HG03060 (cell line): ENCODE data around the gene TMC4.

Experiments
- ATAC-seq: cut with Tn5 transposase; IDR thresholded peaks from one replicate; pipeline ENCODE4 v1.9.1; 2021; ENCODE audit warnings: low read depth, moderate number of reproducible peaks; ENCODE audit not compliant: unreplicated experiment

TMC4 gene

DNA sequence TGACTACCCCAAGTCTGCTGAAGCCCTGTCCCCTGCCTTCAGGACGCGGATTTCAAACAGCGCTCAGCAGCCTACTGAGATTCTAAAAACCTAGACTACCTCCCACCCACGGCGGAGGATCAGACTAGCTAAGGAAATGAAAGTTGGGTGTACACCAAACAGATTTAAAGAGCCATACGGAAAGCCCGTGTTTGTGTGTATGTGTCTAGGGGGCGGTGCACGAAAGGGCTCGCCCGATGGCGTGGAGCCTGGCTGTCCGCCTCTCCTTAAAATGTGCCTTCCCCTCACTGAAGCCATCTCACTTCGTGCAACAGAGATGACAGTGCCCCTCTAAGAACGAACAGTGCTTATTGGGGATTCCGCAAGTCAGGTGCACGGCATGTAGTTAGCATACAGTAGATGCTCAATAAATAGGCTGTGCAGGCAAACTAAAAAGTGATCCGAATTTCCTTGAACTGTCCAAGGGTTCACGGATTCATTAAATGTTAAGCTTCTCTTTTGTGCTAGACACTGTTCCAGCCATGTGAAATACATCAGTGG lies 14.1 kb downstream of the TMC4 start:
- no peak for ATAC-seq

GRCh38 chr19:54156953-54157352 lies 16.0 kb downstream of the TMC4 start:
- ATAC-seq, result no peak

GRCh38 chr19:54156490-54156889 lies 16.5 kb downstream of the TMC4 start:
- no peak for ATAC-seq

GRCh38 chr19:54155694-54156093 lies 17.3 kb downstream of the TMC4 start:
- no peak for ATAC-seq

DNA sequence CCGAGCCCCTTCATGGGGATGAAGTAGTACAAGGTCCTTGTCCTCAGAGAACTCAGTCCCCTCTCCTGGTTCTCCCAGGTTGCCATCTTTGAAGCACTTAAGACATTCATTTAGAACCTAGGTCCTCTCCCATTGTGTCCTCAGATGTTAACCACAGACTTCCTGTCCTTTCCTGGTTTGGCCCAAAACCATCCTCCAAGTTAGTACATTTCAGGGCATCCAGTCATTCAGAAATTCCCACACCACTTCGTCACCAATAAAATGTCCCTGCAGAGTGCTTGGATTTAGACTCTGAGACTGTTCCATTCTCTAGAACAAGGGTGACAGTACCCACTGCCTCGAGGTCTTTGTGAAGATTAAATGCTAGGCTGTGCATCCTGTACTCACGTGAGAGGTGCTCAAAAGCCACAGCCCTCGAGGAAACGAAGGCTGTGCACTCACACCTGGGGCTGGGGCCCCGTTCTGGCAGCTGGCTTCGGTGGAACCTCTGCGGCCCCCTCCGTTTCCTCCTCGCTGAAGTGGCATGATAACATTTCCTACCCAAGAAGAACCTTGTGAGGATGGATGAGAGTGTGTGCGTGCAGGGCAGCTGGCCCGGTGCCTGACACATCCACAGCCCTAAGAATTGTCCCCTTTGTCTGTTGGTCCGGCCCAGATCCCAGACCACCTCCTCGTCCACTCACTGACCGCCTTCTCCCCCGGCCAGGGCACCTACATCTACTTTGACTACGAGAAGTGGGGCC lies 18.2 kb downstream of the TMC4 start:
- no peak for ATAC-seq

DNA sequence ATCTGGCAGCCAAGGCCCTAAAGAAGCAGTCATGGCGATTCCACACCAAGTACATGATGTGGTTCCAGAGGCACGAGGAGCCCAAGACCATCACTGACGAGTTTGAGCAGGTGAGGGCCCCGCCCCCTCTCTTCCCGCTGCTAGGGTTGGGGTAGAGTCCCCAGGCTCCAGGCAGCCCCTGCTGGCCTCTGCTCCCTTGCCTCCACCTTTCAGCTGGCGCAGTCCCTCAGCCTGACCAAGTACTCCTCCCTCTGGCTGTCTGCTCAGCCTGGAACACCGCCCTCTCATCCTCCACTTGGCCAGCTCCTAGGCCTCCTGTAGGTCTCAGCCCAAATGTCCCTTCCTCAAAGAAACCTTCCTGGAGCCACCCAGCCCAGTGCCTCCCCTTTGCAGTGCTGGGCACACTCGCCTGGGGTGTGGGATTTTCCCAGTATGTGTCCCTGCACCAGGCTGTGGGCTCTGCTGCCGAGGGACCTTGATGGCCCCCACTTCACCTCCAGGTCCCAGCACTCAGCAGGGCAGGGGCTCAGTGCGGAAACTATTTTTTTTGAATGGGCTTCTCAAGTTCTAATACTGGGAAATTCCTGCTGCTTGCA lies 19.1 kb downstream of the TMC4 start:
- ATAC-seq, result no peak

GRCh38 chr19:54152878-54153524 lies 20.0 kb downstream of the TMC4 start:
- ATAC-seq, result no peak

- ATAC-seq, result no peak
Measured at GRCh38 chr19:54152267-54152666, 20.7 kb downstream of the TMC4 start.

DNA sequence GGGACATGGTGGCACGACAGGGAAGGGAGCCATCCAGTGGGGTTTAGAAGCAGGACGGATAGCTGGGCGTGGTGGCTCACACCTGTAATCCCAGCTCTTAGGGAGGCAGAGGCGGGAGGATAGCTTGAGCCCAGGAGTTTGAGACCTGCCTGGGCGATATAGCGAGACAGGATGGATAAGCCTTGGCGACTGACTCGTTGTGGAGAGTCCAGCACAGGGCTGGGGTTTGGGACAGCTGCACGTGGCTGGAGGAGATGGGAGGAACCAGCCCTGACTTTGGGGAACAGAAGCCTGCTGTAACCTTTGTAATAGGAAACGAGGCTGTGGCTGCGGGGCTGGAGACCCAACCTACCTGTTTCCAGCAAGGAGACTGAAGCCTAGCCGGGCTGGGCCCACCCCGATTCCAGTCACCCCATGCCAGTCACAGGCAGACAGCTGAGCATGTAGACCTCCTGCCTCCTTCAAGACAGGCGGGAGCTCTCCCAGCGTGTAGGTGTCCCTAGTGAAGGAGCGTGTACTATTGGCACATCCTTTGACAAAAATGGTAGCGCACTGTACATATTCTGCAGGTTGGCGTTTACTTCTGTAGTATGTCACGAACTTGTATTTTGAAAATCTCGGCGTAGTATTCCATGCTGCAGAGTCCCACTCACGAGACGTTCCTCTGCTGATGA lies 21.5 kb downstream of the TMC4 start:
- ATAC-seq, result no peak

DNA sequence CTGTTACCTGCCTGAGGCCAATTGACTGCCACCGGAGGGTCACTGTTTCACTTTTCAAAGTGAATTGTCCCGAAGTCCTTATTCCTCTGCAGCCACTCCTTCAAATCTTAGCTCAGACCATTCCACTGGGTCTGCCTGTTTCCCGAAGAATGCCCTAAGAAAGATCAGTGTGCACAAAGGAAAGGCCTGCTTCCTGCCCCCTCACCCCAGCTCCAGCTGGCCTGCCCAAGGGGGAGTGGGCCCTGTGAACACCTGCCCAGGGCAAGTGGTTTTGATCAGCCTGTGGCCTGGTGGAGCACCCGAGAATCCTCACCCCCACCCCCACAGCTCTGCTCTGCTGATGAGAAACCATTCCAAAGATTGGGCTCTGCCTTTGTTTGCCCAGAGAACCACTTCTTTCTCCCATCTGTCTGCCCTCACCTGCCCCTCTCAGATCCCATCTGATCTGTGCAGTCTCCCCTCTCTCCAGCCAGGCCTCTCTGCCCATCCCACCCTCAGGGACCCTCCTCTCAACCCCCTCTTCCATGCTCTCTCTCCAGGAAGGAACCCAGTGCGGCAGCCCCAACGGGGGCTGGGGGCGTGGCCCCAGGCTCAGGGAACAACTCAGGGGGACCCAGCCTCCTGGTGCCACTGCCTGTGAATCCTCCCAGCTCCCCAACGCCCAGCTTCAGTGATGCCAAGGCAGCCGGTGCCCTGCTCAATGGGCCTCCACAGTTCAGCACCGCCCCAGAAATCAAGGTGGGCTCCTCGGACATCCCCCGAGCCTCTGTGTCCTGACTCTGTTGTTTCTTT lies 23.7 kb downstream of the TMC4 start:
- ATAC-seq, result no peak

DNA sequence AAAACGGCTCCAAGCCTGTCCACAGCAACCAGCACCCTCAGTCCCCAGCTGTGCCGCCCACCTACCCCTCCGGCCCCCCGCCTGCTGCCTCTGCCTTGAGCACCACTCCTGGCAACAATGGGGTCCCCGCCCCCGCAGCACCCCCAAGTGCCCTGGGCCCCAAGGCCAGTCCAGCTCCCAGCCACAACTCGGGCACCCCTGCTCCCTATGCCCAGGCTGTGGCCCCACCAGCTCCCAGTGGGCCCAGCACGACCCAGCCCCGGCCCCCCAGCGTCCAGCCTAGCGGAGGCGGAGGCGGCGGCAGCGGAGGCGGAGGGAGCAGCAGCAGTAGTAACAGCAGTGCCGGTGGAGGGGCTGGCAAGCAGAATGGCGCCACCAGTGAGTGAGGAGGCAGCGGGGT lies 24.8 kb downstream of the TMC4 start:
- no peak for ATAC-seq

- no peak for ATAC-seq
Measured at GRCh38 chr19:54147676-54148075, 25.3 kb downstream of the TMC4 start.

DNA sequence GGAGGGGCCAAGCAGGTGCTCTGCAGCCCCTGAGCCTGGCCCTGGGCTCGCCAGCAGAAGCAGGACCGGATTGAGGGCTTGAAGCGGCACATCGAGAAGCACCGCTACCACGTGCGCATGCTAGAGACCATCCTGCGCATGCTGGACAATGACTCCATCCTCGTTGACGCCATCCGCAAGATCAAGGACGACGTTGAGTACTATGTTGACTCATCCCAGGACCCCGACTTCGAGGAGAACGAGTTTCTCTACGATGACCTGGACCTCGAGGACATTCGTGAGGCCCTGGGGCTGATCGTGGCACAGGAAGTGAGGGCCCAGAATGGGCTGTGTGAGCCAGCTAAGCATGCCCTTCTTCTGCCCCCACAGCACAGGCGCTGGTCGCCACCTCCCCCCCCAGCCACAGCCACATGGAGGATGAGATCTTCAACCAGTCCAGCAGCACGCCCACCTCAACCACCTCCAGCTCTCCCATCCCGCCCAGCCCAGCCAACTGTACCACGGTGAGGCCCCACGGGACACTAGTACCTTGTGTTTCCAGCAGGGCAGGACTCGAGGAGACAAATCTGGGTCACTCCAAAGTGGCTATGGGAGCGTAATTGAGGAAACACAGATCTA lies 27.3 kb downstream of the TMC4 start:
- ATAC-seq, result no peak

DNA sequence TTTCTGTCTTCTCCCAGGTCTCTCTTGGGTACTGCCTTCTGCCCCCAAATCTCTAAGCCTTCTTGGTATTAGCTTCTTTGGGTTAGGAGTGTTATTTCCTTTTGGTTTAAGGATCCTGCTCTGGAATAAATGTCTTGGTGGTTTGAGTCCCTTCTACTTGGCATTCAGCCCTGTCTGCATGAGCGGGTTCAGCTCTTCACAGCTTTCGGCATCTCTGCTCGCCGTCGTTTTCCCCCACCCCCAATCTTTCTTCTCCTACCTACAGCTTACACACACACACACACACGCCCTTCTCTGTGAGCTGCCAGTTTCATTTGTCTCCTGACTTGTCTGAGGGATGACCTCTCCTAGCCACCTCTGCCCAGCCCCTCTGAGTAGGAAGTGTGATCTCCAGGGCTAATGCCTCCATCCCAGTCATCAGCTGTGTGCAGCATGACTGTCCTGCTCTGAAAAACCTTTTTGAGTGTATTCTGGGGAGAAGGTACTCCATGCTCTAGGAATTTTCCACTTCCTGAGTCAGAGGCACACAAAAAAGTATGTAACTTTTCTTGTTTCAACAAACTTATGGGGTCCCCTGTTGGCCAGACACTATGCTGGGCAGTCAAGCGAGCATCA lies 30.7 kb downstream of the TMC4 start:
- no peak for ATAC-seq

GRCh38 chr19:54141356-54141755 lies 31.6 kb downstream of the TMC4 start:
- no peak for ATAC-seq

DNA sequence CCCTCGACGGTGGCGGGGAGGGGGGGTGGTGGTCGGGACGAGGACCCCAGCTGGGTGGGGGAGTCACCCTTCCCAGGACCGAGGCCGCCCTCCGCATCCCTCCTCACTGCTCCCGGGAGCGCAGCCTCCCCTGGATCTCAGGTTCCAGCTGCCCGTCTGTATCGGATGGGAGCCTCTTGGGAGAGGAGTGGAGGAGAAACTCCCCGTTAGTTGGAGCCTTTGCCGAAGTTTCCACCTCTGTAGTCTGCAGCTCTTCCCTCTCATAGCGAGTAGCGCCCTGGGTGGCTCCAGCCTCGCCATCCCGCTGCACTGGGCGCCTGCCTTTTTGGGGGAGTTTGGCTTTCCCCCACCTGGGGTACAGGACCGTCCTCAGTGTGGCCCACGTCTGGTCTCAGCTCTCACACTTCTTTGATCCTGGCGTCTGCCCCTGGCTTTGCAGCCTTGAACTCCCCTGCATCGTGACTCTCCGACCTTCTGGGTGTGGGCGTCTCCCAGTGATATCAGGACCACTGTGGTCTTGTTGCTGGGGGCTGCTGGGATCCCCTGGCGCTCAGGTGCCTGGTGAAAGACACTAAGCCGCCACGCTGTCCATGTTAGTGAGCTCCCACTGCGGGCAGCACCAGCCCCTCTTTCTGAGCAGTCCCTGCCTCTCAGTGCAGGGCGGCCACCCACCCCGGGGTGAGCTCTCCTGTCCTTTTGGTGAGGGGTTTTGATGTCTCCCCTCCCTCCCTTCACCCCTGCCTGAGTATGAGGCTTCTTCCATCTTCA lies 34.3 kb downstream of the TMC4 start:
- ATAC-seq, result no peak

DNA sequence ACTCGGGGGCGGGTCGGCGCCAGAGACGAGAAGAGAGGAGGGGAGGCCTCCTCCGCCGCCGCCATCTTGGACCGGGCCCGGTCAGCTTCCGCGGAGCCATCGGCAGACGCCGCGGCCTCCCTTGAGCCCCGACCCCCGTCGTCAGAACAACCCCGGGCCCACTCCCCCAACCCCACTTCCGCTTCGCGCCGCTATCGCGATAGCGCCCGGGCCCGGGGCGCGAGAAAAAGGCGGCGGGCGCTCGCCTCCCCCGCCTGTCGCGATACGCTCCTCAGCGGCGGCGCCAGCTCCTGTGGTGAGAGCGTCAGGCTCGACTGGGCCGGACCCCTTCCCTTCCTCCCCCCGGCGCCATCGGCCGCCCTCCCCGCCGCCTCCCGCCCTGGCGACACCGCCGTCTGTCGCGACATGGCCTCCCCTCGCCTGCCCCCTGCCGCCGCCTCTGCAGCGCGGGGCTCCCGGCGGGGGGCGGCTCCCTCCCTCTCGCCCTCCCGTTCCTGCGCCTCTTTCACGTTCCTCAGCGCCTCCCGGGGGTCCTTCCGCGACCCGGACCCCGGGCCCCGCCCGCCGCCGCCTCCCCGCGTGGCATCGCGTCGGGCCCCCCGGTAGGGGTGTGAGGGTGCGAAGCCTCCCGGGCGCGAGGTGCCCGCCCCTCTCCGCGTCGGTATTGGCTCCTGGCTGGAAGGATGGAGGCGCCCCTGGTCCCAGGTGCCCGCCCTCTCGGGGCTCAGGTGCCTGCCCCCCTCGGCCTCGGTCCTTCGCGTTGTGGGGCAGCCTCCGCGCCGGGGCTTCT lies 35.1 kb downstream of the TMC4 start, which contains the start of gene CNOT3:
TSS of gene CNOT3 (plus strand) at position 64 of the 790 bp plus-strand sequence. CDS start 5,217 bp downstream, outside the sequence.
- ATAC-seq, result no peak
